HG03457 (cell line): Measurements from ENCODE around the gene MNT.

Experiments
- ATAC-seq: cut with Tn5 transposase; IDR thresholded peaks from one replicate; pipeline ENCODE4 v1.9.1; 2021; ENCODE audit warnings: moderate number of reproducible peaks; ENCODE audit not compliant: unreplicated experiment

The MNT gene

DNA sequence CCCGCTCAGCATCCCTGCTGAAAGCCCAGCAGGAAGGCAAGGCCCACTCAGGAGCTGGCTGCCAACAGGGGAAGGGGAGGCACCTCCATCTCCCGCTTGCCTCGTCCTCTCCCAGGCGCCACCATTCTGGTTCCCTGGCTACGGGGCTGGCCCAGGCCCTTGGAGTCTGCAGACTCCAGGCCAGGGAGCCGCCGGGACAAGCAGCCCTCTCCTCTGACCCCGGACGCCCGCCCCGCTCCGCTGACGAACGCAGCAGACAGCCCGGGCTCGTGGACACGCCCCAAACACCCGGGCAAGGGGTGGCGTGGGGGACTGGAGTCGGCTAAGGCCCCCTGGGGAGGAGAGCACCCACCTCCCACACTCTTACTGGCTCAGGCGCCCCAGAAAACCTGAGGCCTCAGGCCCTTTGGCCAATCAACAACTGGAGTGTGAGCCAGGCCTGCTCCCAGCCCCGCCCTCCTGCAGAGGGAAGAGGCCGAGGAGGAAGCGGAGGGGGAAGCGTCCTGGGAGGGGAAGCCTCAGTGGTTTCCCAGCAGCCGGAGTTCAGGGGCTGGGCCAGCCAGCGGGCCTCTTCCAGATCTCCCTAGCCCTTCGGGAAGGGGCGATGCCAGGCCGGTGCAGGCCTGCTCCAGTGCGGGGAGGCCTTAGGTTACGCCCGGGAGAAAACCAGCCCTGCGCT, 4.2 kb downstream of the MNT start:
- no peak for ATAC-seq

- ATAC-seq: no peak
Measured at GRCh38 chr17:2396192-2396567, 4.7 kb downstream of the MNT start.

- ATAC-seq: no peak
Measured at GRCh38 chr17:2395258-2396181, 5.3 kb downstream of the MNT start.

DNA sequence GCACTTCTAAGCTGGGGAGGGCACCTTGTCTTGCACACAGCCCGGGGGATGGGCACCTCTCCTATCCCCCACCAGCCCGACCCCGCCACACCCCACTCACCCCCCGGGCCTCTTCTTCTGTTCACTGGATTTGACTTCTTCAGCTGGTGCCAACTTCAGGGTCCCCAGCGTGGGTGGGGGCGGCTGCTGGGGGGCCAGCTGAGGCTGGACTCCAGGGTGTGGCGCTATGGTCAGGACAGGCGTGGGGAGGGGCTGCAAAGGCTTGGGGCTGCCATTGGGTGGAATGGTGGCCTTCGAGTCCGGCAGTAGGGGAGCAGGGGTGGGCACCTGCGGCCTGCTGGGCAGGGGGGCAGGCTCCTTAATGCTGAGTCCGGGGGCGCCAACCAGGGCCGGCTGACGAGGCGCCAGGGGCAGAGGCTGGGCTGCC, 6.1 kb downstream of the MNT start:
- ATAC-seq: no peak

DNA sequence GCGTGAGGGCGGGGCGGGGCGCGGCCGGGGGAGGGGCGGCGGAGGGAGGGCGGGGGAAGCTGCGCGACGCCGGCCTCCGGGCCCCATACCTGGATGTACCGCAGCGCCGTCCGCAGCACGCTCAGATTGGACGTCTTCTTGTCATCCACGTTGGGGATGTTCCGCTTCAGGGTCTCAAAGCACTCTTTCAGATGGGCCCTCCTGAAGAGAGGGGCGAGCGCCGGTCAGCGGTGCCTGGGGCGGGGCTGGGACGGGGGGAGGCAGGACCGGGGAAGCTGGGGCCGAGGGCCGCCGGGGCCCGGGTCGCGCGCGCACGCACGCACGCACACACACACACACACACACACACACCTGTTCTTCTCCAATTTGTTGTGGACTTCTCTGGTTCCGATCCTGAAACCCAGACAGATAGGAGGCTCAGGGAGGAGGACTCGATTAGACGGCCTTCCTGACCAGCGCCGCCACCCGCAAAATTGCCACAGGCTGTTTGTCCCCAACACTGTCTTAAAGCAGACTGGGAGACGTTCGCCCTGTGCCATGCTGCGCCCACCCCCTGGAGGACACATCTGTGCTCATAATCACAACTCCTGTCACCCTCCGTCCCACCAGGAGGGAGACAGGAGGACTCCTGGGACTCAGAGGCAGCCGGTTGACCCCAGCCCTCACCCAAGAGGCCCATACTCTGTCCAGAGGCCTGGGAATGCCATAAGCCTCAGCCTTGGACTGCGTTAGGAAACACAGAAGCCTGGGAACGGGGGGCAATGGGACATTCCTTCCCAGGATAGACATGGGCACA, 6.7 kb downstream of the MNT start:
- ATAC-seq: no peak

DNA sequence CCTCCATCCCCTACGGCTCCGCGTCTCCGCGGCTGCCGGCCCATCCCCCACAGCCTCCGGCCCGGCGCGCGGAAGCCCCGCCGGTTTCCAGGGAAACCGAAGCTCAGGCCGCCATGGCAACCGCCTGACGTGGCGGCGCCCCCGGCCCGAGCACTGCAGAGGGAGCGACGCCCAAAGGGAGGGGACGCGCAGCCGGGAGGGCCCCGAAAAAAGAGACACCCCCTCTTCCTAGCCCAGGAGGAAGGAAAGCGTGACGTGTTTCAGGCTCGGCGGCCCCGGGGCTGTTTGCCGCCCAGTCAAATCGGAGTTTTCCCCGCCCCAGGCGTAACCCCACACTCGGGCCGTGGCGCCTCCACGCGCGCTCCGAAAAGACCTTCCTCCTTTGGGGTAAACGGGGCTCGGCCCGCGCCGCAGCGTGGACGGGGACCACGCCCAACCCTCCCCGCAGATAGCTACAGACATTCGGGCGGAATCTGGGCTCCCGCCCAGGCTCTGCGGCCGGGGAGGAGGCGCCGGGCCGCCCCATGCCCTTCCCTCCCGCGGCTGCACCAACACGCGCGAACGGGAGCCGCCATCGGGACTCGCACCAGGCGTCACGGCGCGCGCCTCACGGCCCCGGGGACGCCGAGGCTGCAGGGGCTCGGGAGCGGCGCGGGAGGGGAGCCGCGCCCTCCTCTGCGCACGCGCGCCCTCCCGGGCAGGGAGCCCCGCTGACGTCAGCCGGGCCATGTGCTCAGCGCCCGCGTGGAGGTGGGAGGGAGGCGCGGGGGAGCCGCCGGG, 7.5 kb downstream of the MNT start:
- ATAC-seq: peak; percentile 28

DNA sequence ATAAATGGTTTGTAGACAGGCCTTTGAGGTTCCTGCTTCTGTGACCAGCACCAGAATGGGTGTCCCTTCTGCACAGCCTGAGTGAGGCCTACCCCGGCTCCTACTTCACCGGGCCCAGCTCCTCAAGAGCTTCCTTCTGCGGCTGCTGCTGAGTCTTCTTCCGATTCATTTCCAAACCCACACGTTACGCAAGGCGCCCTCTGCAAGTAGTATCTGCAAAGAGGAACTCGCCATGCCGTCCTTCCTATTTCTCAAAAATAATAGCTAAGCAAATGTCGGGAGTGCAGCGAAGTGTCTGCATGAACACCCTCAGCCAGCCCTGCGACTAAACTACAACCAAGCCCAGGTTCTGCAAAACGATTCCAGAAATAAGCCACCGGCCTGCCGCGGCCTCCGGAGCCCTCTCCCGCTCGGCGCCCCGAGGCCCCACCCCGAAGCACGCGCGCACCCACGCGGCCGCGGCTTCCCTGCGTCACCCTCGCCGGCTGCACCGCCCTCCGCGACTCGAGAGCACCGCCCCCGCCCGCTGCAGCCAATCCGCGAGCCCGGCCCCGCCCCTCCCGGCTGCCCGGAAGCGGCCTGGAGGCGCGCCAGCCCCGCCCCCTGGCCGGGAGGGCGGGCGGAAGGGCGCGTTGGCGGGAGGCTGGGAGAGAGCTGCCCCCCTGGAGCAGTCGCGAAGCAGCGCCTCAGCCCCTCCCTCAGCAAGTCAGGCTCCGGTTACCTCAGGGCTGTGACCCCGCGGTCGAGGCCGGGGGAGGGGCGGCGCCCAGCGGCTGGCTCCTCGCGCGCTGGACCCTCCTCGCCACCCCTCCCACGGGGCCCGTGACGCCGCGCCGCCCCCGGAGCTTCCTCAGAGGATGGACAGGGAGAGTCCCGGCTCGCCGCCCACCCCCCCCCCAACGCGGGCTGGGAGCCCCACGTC, 8.3 kb downstream of the MNT start:
- peak; percentile 33 for ATAC-seq

GRCh38 chr17:2391597-2392251, 9.1 kb downstream of the MNT start:
- ATAC-seq: no peak

GRCh38 chr17:2390199-2390836, 10.5 kb downstream of the MNT start:
- no peak for ATAC-seq

DNA sequence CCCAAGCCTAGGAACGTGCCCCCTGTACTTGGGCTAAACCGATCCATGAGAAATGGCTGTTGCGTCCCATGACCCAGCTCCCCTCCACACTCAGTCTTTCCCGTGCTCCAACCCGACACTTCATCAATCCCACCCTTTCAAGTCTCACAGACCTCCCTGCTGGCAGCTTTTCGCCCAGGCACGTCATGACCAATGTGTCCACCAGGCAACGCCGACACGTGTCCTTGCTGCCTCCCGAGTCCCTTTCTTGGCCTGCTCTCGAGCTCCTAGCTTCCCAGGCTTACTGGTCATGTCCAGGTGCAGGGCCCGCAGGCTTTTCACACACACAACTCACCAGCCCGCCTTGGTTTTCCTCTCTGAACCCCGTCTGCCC, 12.2 kb downstream of the MNT start:
- no peak for ATAC-seq

- no peak for ATAC-seq
Measured at GRCh38 chr17:2388020-2388682, 12.7 kb downstream of the MNT start.

DNA sequence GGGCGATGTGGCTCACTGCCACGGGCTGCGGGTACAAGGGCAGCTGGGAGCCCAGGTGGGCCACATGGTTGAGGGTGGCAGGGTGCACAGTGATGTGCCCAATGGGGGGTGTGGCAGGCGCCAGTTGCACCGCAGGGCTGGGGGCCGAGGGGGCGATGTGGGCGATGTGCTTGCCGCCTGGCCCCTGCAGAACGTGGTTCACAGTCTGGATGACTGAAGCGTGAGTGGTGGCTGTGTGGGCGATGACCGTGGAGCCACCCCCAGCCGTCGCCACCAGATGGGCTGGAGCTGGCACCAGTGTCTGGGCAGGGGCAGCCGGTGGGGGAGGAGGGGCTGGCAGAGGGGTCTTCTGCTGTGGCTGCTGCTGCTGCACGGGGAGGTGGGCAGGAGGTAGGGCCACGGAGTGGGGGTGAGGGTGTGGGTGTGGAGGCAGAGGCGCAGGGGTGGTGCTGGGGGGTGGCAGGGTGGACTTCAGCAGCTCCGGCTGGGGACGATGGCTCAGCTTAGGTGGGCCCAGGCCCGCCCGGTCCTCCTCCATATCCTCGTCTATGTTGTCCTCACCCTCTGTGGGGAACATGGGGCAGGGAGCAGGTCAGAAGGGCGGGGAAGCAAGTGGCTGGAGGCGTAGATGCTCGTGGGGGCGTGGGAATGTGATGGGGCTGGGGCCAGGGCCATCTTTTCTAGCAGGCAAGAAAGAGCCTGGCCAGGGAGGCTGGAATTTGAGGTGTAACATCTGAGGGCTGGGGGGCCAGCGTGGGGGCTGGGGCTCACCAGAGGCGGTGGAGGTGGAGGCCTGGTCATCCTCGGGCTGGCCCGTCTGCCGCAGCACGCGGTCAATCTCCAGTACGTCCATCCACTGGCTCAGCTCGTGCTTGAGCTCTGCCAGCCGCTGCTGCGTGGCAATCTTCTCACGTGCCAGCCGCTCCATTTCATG, 13.5 kb downstream of the MNT start:
- no peak for ATAC-seq

DNA sequence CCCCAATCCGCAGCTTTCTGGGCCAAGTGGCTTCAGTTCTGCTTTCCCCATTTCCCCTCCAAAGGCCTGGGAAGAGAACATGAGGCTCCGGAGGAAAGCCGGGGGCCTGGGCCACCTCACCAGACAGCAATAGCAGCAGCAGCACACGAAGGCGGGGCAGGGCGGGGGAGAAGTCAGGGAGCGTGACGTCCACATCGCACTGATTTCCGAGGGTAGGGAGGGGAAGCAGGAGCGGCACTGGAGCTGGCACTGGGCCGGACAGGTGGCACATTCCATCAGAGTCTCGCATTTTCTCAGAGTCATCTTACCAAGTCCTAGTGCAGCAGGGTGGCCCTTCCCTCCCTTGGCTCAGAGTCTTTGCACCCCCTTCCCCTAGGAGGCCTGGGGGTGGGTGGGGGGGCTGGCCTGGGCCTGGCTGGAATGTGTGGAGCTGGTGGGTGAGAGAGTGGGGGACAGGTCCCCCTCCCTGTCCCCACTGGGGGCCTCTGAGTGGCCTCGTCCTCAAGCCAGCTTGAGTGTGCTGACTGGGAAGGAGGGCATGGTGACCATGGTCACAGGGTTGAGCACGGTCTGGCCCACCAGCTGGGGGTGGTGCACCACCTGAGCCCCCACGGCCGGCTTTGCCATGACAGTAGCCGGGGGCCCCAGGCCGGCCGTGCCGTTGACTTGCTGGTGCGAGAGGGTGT, 14.3 kb downstream of the MNT start:
- no peak for ATAC-seq

DNA sequence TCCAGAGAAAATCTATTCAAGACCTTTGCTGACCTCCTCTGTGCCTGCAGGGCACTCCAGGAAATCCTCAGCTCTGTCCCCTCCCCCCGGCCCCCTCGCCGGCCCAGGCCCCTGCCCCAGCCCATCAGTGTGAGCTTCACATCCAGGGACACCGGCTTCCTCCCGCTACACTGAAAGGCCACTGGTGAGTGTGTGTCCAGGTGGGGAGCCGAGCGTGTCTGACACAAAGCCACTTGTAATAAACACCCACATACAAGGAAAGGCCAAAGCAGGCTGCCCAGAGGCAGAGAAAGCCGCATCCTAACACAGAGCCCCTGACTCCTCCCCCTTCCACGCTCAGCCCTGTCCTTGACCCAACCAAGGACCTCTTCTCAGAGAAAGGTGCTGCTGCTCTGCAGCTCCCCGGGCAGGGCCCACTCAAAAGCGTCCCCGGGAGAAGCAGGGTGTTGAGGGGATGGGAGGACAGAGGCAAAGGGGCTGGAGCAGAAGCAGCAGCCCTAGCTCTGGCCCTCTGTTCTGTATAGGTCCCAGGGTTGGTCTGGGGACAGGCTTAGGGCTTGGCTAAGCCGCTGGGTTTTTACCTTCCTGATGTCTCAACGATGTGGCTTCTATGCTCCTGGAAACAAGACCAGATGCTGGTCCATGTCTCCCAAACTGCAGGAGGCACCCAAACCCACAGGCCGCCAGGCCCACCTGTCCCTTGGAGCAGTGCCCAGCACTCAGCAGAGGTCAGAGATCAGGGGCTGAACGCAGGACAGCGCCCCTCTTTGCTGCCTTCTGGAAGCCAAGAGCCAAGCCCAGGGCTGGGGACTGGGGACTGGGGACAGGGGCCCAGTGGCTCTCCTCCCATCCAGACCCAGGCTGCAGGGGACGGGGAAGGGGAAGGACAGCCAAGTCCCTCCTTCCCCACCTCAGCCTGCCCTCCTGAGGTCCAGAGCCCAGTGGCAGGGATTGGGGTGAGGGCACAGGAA, 15.3 kb downstream of the MNT start:
- ATAC-seq: no peak

- ATAC-seq: no peak
Measured at GRCh38 chr17:2384439-2385127, 16.3 kb downstream of the MNT start.
